Mesenchymal stem cell (in vitro differentiated cells and primary cell): ENCODE data around the gene OGFOD2.

Experiments
- DNase-seq: peaks from one replicate; pipeline ENCODE4 v3.0.0-alpha.2; 2013
- H2AFZ ChIP-seq: one replicate; pipeline ENCODE4 v1.6.1; 2013; ENCODE audit warnings: low read depth, mild to moderate bottlenecking, control low read depth, inconsistent platforms, low read length, moderate library complexity
- H2AK5ac ChIP-seq: 2 replicates; pipeline ENCODE4 v1.6.1; 2013; ENCODE audit warnings: low read length, moderate library complexity, mild to moderate bottlenecking, inconsistent platforms; ENCODE audit not compliant: severe bottlenecking
- H2BK120ac ChIP-seq: one replicate; pipeline ENCODE4 v1.6.1; 2013; ENCODE audit warnings: low read depth, mild to moderate bottlenecking, inconsistent platforms, low read length, moderate library complexity
- H2BK12ac ChIP-seq, 2 experiments: one replicate each; pipeline ENCODE4 v1.6.1; 2013; ENCODE audit warnings: inconsistent platforms in 2 of 2, low read length in 2 of 2, mild to moderate bottlenecking in 2 of 2, moderate library complexity in 2 of 2, control low read depth in 1 of 2
- H2BK15ac ChIP-seq: one replicate; pipeline ENCODE4 v1.6.1; 2013; ENCODE audit warnings: mild to moderate bottlenecking, low read depth, inconsistent platforms; ENCODE audit not compliant: poor library complexity, severe bottlenecking
- H2BK5ac ChIP-seq: 2 replicates; pipeline ENCODE4 v1.6.1; 2013; ENCODE audit warnings: low read depth, mild to moderate bottlenecking, low read length, control low read depth, inconsistent platforms; ENCODE audit not compliant: poor library complexity, severe bottlenecking
- H3K14ac ChIP-seq, 2 experiments: one replicate each; pipeline ENCODE4 v1.6.1; 2013; ENCODE audit warnings: inconsistent platforms in 2 of 2, low read length in 2 of 2, control low read depth in 1 of 2, mild to moderate bottlenecking in 1 of 2, moderate library complexity in 1 of 2
- H3K18ac ChIP-seq, 2 experiments: one replicate each; pipeline ENCODE4 v1.6.1; 2013; ENCODE audit warnings: inconsistent platforms in 2 of 2, low read length in 2 of 2, control low read depth in 1 of 2, low read depth in 1 of 2, mild to moderate bottlenecking in 1 of 2
- H3K23ac ChIP-seq, 2 experiments: one replicate each; pipeline ENCODE4 v1.6.1; 2013; ENCODE audit warnings: inconsistent platforms in 2 of 2, low read length in 2 of 2, mild to moderate bottlenecking in 2 of 2, moderate library complexity in 2 of 2, control low read depth in 1 of 2
- H3K27ac ChIP-seq: 2 replicates; pipeline ENCODE4 v1.5.1; 2013; ENCODE audit warnings: mild to moderate bottlenecking, moderate library complexity, low read length, control low read depth, inconsistent platforms; ENCODE audit not compliant: poor library complexity, severe bottlenecking
- H3K27me3 ChIP-seq, 2 experiments: 2 replicates each; pipeline versions ENCODE4 v1.6.1 to v1.7.0; 2013; ENCODE audit warnings: low read length in 2 of 2, mild to moderate bottlenecking in 2 of 2, moderate library complexity in 2 of 2, control low read depth in 1 of 2, inconsistent platforms in 1 of 2; ENCODE audit not compliant: control insufficient read depth in 1 of 2, insufficient read depth in 1 of 2
- H3K36me3 ChIP-seq, 2 experiments: 2 replicates each; pipeline versions ENCODE4 v1.6.1 to v1.7.0; 2013; ENCODE audit warnings: low read length in 2 of 2, control low read depth in 1 of 2, inconsistent platforms in 1 of 2, low read depth in 1 of 2, mild to moderate bottlenecking in 1 of 2; ENCODE audit not compliant: insufficient read depth in 2 of 2, control insufficient read depth in 1 of 2
- H3K4ac ChIP-seq, 2 experiments: one replicate each; pipeline ENCODE4 v1.6.1; 2013; ENCODE audit warnings: inconsistent platforms in 2 of 2, low read length in 2 of 2, mild to moderate bottlenecking in 2 of 2, moderate library complexity in 2 of 2, control low read depth in 1 of 2, low read depth in 1 of 2
- H3K4me1 ChIP-seq: 2 replicates; pipeline ENCODE4 v1.6.1; 2013; ENCODE audit warnings: low read depth, low read length, control low read depth; ENCODE audit not compliant: control insufficient read depth, insufficient read depth
- H3K4me2 ChIP-seq: 2 replicates; pipeline ENCODE4 v1.6.1; 2013; ENCODE audit warnings: low read length, mild to moderate bottlenecking, inconsistent platforms; ENCODE audit not compliant: poor library complexity, severe bottlenecking
- H3K4me3 ChIP-seq, 2 experiments: 2 replicates each; pipeline versions ENCODE4 v1.5.1 to v1.7.0; 2013; ENCODE audit warnings: low read length in 2 of 2, mild to moderate bottlenecking in 2 of 2, control low read depth in 1 of 2, low read depth in 1 of 2; ENCODE audit not compliant: insufficient read depth in 1 of 2
- H3K79me1 ChIP-seq: replicated peaks from 2 replicates; pipeline ENCODE4 v1.6.1; 2013; ENCODE audit warnings: mild to moderate bottlenecking, control low read depth, low read length, inconsistent platforms; ENCODE audit not compliant: poor library complexity, severe bottlenecking
- H3K9ac ChIP-seq: 2 replicates; pipeline ENCODE4 v1.7.0; 2013; ENCODE audit warnings: mild to moderate bottlenecking, low read length, moderate library complexity
- H3K9me3 ChIP-seq: 2 replicates; pipeline ENCODE4 v1.7.0; 2013; ENCODE audit warnings: mild to moderate bottlenecking, low read length; ENCODE audit not compliant: control insufficient read depth
- H4K8ac ChIP-seq: one replicate; pipeline ENCODE4 v1.6.1; 2013; ENCODE audit warnings: inconsistent platforms, mild to moderate bottlenecking, low read length, moderate library complexity
- H4K91ac ChIP-seq: one replicate; pipeline ENCODE4 v1.6.1; 2013; ENCODE audit warnings: mild to moderate bottlenecking, low read length, inconsistent platforms
- WGBS: methylation state at CpG from one replicate; pipeline ENCODE4 v1.1.7; 2013; ENCODE audit warnings: mixed read lengths; 5-methylcytosine and 5-hydroxymethylcytosine counted together

The OGFOD2 gene

GRCh38 chr12:122978507-122978955, 3.5 kb downstream of the OGFOD2 start:
- H3K4me2 ChIP-seq, result no peak overlapping the region
- no peak overlapping the region for H2BK15ac ChIP-seq
- H3K9me3 ChIP-seq, result no peaks in the 10 kb centered on the region
- H3K9ac ChIP-seq, result no peak overlapping the region
- no peak overlapping the region for H3K14ac ChIP-seq
- no peak overlapping the region for H3K18ac ChIP-seq
- H2AFZ ChIP-seq, result no peak overlapping the region
- H2BK5ac ChIP-seq, result no peak overlapping the region
- peaks cover 43% of the 10 kb centered on the region for H3K79me1 ChIP-seq
- no peak overlapping the region for H3K23ac ChIP-seq
- no peak for DNase-seq
- WGBS, result 94% methylated on average over 21 of the region's 21 CpGs
- no peak overlapping the region for H2AK5ac ChIP-seq
- H2BK120ac ChIP-seq, result no peak overlapping the region
- H3K36me3 ChIP-seq, result peaks cover 25 to 51% of the 10 kb centered on the region in 2 experiments
- H3K27me3 ChIP-seq, result no peaks in the 10 kb centered on the region
- no peak overlapping the region for H4K8ac ChIP-seq
- peak overlapping the region; percentile 41 for H4K91ac ChIP-seq
- peaks cover 60% of the 10 kb centered on the region for H3K4me1 ChIP-seq
- no peak overlapping the region for H3K4me3 ChIP-seq
- no peak overlapping the region for H2BK12ac ChIP-seq
- H3K27ac ChIP-seq, result no peak overlapping the region
- H3K4ac ChIP-seq, result no peak overlapping the region

- Histone ChIP-seq H3K9me3 (no peaks in the 10 kb centered on the region), H2BK15ac (no peak overlapping the region), H4K8ac (peak overlapping the region; percentile 98), H2AFZ (no peak overlapping the region), H3K79me1 (peaks cover 40% of the 10 kb centered on the region), H3K23ac (peak overlapping the region in 1 of 2 experiments; percentile 14), H2AK5ac (peak overlapping the region; percentile 72), H3K4me1 (peaks cover 63% of the 10 kb centered on the region), H2BK5ac (no peak overlapping the region), H3K27ac (no peak overlapping the region), H3K27me3 (no peaks in the 10 kb centered on the region), H3K9ac (peak overlapping the region; percentile 92), H3K4me3 (peak overlapping the region; percentile 17 to 98), H3K14ac (peak overlapping the region in 1 of 2 experiments; percentile 38), H2BK12ac (peak overlapping the region; percentile 9 to 76), H3K4me2 (peak overlapping the region; percentile 51), H3K4ac (peak overlapping the region; percentile 84 to 98), H3K36me3 (peaks cover 25 to 52% of the 10 kb centered on the region in 2 experiments), H4K91ac (peak overlapping the region; percentile 96), H2BK120ac (peak overlapping the region; percentile 39), H3K18ac (peak overlapping the region in 1 of 2 experiments; percentile 97)
- WGBS, result 84% methylated on average over 28 of the region's 28 CpGs
- no peak for DNase-seq
Observed at GRCh38 chr12:122979001-122979907, 4.2 kb downstream of the OGFOD2 start.

- Histone ChIP-seq H3K4me1 (peaks cover 68% of the 10 kb centered on the region), H3K14ac (peak overlapping the region in 1 of 2 experiments; percentile 97), H3K36me3 (peaks cover 25 to 55% of the 10 kb centered on the region in 2 experiments)
Observed at GRCh38 chr12:122979908-122980182, 4.8 kb downstream of the OGFOD2 start.

More at GRCh38 chr12:122979908-122980182, 4.8 kb downstream of the OGFOD2 start:
- Histone ChIP-seq H2BK120ac (peak overlapping the region; percentile 39), H4K8ac (peak overlapping the region; percentile 98), H3K9ac (peak overlapping the region; percentile 92), H2BK12ac (peak overlapping the region in 1 of 2 experiments; percentile 45), H3K27ac (no peak overlapping the region), H3K18ac (peak overlapping the region; percentile 95 to 97), H3K23ac (peak overlapping the region in 1 of 2 experiments; percentile 48), H2AK5ac (peak overlapping the region; percentile 72), H2BK15ac (peak overlapping the region; percentile 96), H2BK5ac (no peak overlapping the region), H4K91ac (peak overlapping the region; percentile 96), H3K79me1 (peaks cover 40% of the 10 kb centered on the region), H3K4me2 (peak overlapping the region; percentile 51), H3K9me3 (no peaks in the 10 kb centered on the region), H3K4me3 (peak overlapping the region; percentile 84 to 98), H2AFZ (peak overlapping the region; percentile 83), H3K4ac (peak overlapping the region; percentile 84 to 98), H3K27me3 (no peaks in the 10 kb centered on the region)
- no peak for DNase-seq
- 14% methylated on average over 7 of the region's 7 CpGs for WGBS
